H9 (cell line): Measurements from ENCODE around the gene ESRRA. TPM values are rescaled to one million over a fixed set of nuclear protein-coding genes. Genes with fewer than 3 reads are reported as not detected.

Experiments used
- DNase-seq: peaks from one replicate; pipeline ENCODE4 v3.0.0-alpha.2; 2017
- H2AFZ ChIP-seq: one replicate; pipeline ENCODE4 v1.6.1; 2013; ENCODE audit warnings: mild to moderate bottlenecking, low read length, control low read depth, moderate library complexity
- H2AK5ac ChIP-seq: 2 replicates; pipeline ENCODE4 v1.6.1; 2013; ENCODE audit warnings: low read length, control low read depth, mixed read lengths; ENCODE audit not compliant: insufficient read length
- H2BK120ac ChIP-seq: one replicate; pipeline ENCODE4 v1.6.1; 2013; ENCODE audit warnings: low read depth, mild to moderate bottlenecking, low read length, control low read depth, inconsistent platforms; ENCODE audit not compliant: poor library complexity, severe bottlenecking
- H2BK12ac ChIP-seq: 2 replicates; pipeline ENCODE4 v1.6.1; 2013; ENCODE audit warnings: low read length, control low read depth, mixed read lengths, low read depth; ENCODE audit not compliant: insufficient read length
- H2BK15ac ChIP-seq: 2 replicates; pipeline ENCODE4 v1.6.1; 2013; ENCODE audit warnings: low read depth, low read length, control low read depth
- H2BK20ac ChIP-seq: one replicate; pipeline ENCODE4 v1.6.1; 2013; ENCODE audit warnings: low read depth, mild to moderate bottlenecking, low read length, control low read depth, inconsistent platforms; ENCODE audit not compliant: poor library complexity, severe bottlenecking
- H2BK5ac ChIP-seq: 2 replicates; pipeline ENCODE4 v1.6.1; 2013; ENCODE audit warnings: low read length, control low read depth, mixed read lengths; ENCODE audit not compliant: insufficient read length
- H3K14ac ChIP-seq: 2 replicates; pipeline ENCODE4 v1.6.1; 2013; ENCODE audit warnings: low read length, control low read depth; ENCODE audit not compliant: insufficient read depth
- H3K18ac ChIP-seq: 2 replicates; pipeline ENCODE4 v1.6.1; 2013; ENCODE audit warnings: low read depth, mild to moderate bottlenecking, mixed read lengths, low read length, control low read depth; ENCODE audit not compliant: insufficient read length
- H3K23ac ChIP-seq: 2 replicates; pipeline ENCODE4 v1.6.1; 2013; ENCODE audit warnings: low read length, control low read depth, mixed read lengths, low read depth; ENCODE audit not compliant: insufficient read length
- H3K23me2 ChIP-seq: 2 replicates; pipeline ENCODE4 v1.6.1; 2013; ENCODE audit warnings: low read depth, mild to moderate bottlenecking, mixed read lengths, low read length, control low read depth; ENCODE audit not compliant: insufficient read length, poor library complexity, severe bottlenecking
- H3K27ac ChIP-seq: 2 replicates; pipeline ENCODE4 v1.5.1; 2013; ENCODE audit warnings: low read length, control low read depth, mixed read lengths, low read depth; ENCODE audit not compliant: insufficient read length
- H3K27me3 ChIP-seq: 2 replicates; pipeline ENCODE4 v1.6.1; 2013; ENCODE audit warnings: low read length, control low read depth, inconsistent platforms; ENCODE audit not compliant: insufficient read depth
- H3K4ac ChIP-seq: 2 replicates; pipeline ENCODE4 v1.6.1; 2013; ENCODE audit warnings: low read depth, mild to moderate bottlenecking, control low read depth, inconsistent platforms, low read length, moderate library complexity
- H3K4me1 ChIP-seq: 2 replicates; pipeline ENCODE4 v1.6.1; 2013; ENCODE audit warnings: low read length, control low read depth, inconsistent platforms; ENCODE audit not compliant: insufficient read depth
- H3K4me2 ChIP-seq: 2 replicates; pipeline ENCODE4 v1.6.1; 2013; ENCODE audit warnings: low read length, control low read depth, mixed read lengths; ENCODE audit not compliant: insufficient read length, insufficient read depth
- H3K56ac ChIP-seq: 2 replicates; pipeline ENCODE4 v1.6.1; 2013; ENCODE audit warnings: low read depth, mild to moderate bottlenecking, mixed read lengths, low read length, control low read depth; ENCODE audit not compliant: insufficient read length
- H3K79me1 ChIP-seq: 2 replicates; pipeline ENCODE4 v1.6.1; 2013; ENCODE audit warnings: low read depth, mild to moderate bottlenecking, moderate library complexity, low read length, control low read depth, inconsistent platforms; ENCODE audit not compliant: insufficient read depth, poor library complexity, severe bottlenecking
- H3K79me2 ChIP-seq: 2 replicates; pipeline ENCODE4 v1.6.1; 2013; ENCODE audit warnings: low read length, control low read depth, inconsistent platforms; ENCODE audit not compliant: insufficient read depth
- H3K9ac ChIP-seq: 2 replicates; pipeline ENCODE4 v1.6.1; 2013; ENCODE audit warnings: low read length, control low read depth, mixed read lengths; ENCODE audit not compliant: insufficient read length; ENCODE audit errors: extremely low read depth
- H3K9me3 ChIP-seq: one replicate; pipeline ENCODE4 v1.6.1; 2013; ENCODE audit warnings: low read depth, low read length, inconsistent platforms; ENCODE audit not compliant: control insufficient read depth
- H3T11ph ChIP-seq: one replicate; pipeline ENCODE4 v1.6.1; 2013; ENCODE audit warnings: mild to moderate bottlenecking, low read length, control low read depth, inconsistent platforms
- H4K20me1 ChIP-seq: one replicate; pipeline ENCODE4 v1.6.1; 2013; ENCODE audit not compliant: control insufficient read depth, insufficient read length, insufficient read depth
- H4K5ac ChIP-seq: 2 replicates; pipeline ENCODE4 v1.6.1; 2013; ENCODE audit warnings: low read depth, mild to moderate bottlenecking, mixed read lengths, low read length, control low read depth; ENCODE audit not compliant: insufficient read length
- H4K8ac ChIP-seq: replicated peaks from 2 replicates; pipeline ENCODE4 v1.6.1; 2013; ENCODE audit warnings: low read length, control low read depth, mixed read lengths, low read depth; ENCODE audit not compliant: insufficient read length
- H4K91ac ChIP-seq: 2 replicates; pipeline ENCODE4 v1.6.1; 2013; ENCODE audit warnings: low read depth, mild to moderate bottlenecking, moderate library complexity, mixed read lengths, low read length, control low read depth; ENCODE audit not compliant: insufficient read length
- H3K27ac Mint-ChIP-seq, 3 experiments: 2 replicates in 2 of 3; 3 replicates in 1 of 3; pipeline ENCODE4 v1.8.0; 2020 to 2021; ENCODE audit warnings: mixed read lengths in 3 of 3, mild to moderate bottlenecking in 1 of 3, moderate library complexity in 1 of 3
- H3K27me3 Mint-ChIP-seq: 2 replicates; pipeline ENCODE4 v1.8.0; 2021; ENCODE audit warnings: low read depth, mild to moderate bottlenecking, moderate library complexity, mixed read lengths
- H3K36me3 Mint-ChIP-seq, 3 experiments: 2 replicates in 2 of 3; 3 replicates in 1 of 3; pipeline ENCODE4 v1.8.0; 2020 to 2021; ENCODE audit warnings: low read depth in 3 of 3, mixed read lengths in 3 of 3; ENCODE audit not compliant: insufficient read depth in 1 of 3
- H3K4me1 Mint-ChIP-seq, 2 experiments: 2 replicates each; pipeline ENCODE4 v1.8.0; 2020; ENCODE audit warnings: mixed read lengths in 2 of 2
- H3K4me3 Mint-ChIP-seq, 2 experiments: 2 replicates in 1 of 2; 3 replicates in 1 of 2; pipeline ENCODE4 v1.8.0; 2020 to 2021; ENCODE audit warnings: mild to moderate bottlenecking in 2 of 2, mixed read lengths in 2 of 2, moderate library complexity in 1 of 2
- H3K9me3 Mint-ChIP-seq, 2 experiments: 2 replicates in 1 of 2; 3 replicates in 1 of 2; pipeline ENCODE4 v1.8.0; 2020; ENCODE audit warnings: mild to moderate bottlenecking in 2 of 2, mixed read lengths in 2 of 2, moderate library complexity in 1 of 2
- CTCF ChIP-seq: fragments of 200-600 bp; sonication (generic); conservative IDR thresholded peaks from 3 replicates; pipeline ENCODE4 v1.8.0; 2021; ENCODE audit warnings: antibody characterized with exemption, mild to moderate bottlenecking
- WGBS: extraction: QIAGEN DNeasy Blood & Tissue Kit; methylation state at CpG from one replicate; pipeline ENCODE4 v1.1.7; 2013; ENCODE audit warnings: missing lambda C conversion rate, low lambda C conversion rate, mixed read lengths; ENCODE audit not compliant: insufficient read length; ENCODE audit errors: extremely low coverage; 5-methylcytosine and 5-hydroxymethylcytosine counted together
- total RNA-seq: library from RNA; stranded (reverse); gene quantifications from 2 replicates; pipeline ENCODE4 v1.2.1, GENCODE V29; 2021

ESRRA gene
- total RNA-seq, 1 experiment from 2014 or later = 42.3 TPM

GRCh38 chr11:64352099-64352994 lies 47.0 kb downstream of the ESRRA start:
- peaks cover 16 to 28% of the 10 kb centered on the region in 2 experiments for H3K4me1 Mint-ChIP-seq
- no peak overlapping the region for H4K91ac ChIP-seq
- H3K14ac ChIP-seq = no peak overlapping the region; the same call in 1 of the 2 replicates
- H3K4me2 ChIP-seq = no peak overlapping the region
- no peak for DNase-seq
- no peak overlapping the region for H3K27ac Mint-ChIP-seq
- H2AK5ac ChIP-seq = no peak overlapping the region
- H4K8ac ChIP-seq = no peak overlapping the region
- H3K23me2 ChIP-seq = no peaks in the 10 kb centered on the region
- H3K4ac ChIP-seq = no peak overlapping the region
- no peak overlapping the region for H2AFZ ChIP-seq
- H3K36me3 Mint-ChIP-seq = no peaks in the 10 kb centered on the region; a peak in 1 of 7 replicates
- H3K23ac ChIP-seq = no peak overlapping the region
- no peaks in the 10 kb centered on the region for H3K79me2 ChIP-seq
- H3K9me3 ChIP-seq = no peaks in the 10 kb centered on the region
- H2BK5ac ChIP-seq = no peak overlapping the region
- no peak overlapping the region for H3K9ac ChIP-seq
- no peak overlapping the region for H2BK15ac ChIP-seq
- no peaks in the 10 kb centered on the region for H3K79me1 ChIP-seq
- H2BK12ac ChIP-seq = no peak overlapping the region
- H3K4me3 Mint-ChIP-seq = no peak overlapping the region
- no peak overlapping the region for H3T11ph ChIP-seq
- H3K56ac ChIP-seq = no peak overlapping the region
- H3K27ac ChIP-seq = no peak overlapping the region
- H2BK20ac ChIP-seq = no peak overlapping the region
- H3K9me3 Mint-ChIP-seq = no peaks in the 10 kb centered on the region
- H4K5ac ChIP-seq = no peak overlapping the region
- H3K27me3 ChIP-seq = no peaks in the 10 kb centered on the region
- H3K18ac ChIP-seq = no peak overlapping the region
- H2BK120ac ChIP-seq = no peak overlapping the region
- no CpG with 5 or more reads among the region's 33 CpGs for WGBS
- no peaks in the 10 kb centered on the region for H4K20me1 ChIP-seq
- H3K4me1 ChIP-seq = peaks cover 2% of the 10 kb centered on the region; the same call in 1 of the 2 replicates
- no peaks in the 10 kb centered on the region for H3K27me3 Mint-ChIP-seq
- no peak for TF ChIP-seq CTCF
